Activated naive CD8-positive, alpha-beta T cell treated with anti-CD3 and anti-CD28 coated beads, Interleukin-2, amount 50 U/mL, for 24 hours (primary cell): ENCODE results near the gene HSP90AB1.
A peak's percentile ranks its signal among the peaks of the same experiment; 100 is the strongest.

Experiments used
- ATAC-seq: fragments of 150-1000 bp; cut with Tn5 transposase; one replicate; pipeline ENCODE4 v1.10.0; 2021
- DNase-seq: peaks from one replicate; pipeline ENCODE4 v3.0.0; 2021
- H3K27ac Mint-ChIP-seq: one replicate; pipeline ENCODE4 v1.8.0; 2021; ENCODE audit warnings: mild to moderate bottlenecking, mixed read lengths
- H3K27me3 Mint-ChIP-seq: one replicate; pipeline ENCODE4 v1.8.0; 2021; ENCODE audit warnings: mixed read lengths
- H3K36me3 Mint-ChIP-seq: one replicate; pipeline ENCODE4 v1.8.0; 2021; ENCODE audit warnings: low read depth, mixed read lengths
- H3K4me1 Mint-ChIP-seq: one replicate; pipeline ENCODE4 v1.8.0; 2021; ENCODE audit warnings: mixed read lengths
- H3K4me3 Mint-ChIP-seq: one replicate; pipeline ENCODE4 v1.8.0; 2021; ENCODE audit warnings: mild to moderate bottlenecking, moderate library complexity, mixed read lengths
- H3K9me3 Mint-ChIP-seq: one replicate; pipeline ENCODE4 v1.8.0; 2021; ENCODE audit warnings: mixed read lengths

HSP90AB1 gene

DNA sequence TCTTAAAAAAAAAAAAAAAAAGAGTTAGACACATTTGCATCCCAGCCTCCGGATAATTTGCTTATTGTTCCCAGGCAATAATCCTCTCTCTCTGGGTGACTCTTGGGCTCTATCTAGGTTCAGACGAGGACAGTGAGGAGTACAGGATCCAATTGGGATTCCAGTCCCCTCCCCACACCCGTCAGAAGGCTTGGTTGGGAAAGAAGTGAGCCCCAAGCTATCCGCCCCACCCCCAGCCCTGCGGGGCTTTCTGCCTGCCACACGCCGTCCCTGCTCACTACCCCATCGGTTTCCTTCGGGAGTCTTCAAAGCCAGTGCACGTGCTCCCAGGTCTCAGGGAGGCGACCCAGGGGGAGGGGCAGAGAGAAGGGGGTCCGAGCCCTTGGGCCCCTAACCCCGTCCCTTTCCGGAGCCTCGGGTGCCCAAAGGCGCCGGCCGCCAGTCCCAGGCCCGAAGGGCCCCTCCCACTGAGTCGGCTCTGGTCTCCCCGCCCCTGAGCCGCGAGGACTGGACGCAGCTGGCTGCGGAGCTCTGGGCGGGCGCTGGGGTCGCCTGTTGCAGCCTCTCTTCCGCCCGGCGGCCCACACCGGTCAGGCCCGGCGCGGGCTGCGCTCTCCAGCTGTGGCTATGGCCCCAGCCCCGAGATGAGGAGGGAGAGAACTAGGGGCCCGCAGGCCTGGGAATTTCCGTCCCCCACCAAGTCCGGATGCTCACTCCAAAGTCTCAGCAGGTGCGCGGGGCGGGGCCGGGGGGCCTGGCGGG is 27.7 kb upstream of the HSP90AB1 start:
- Mint-ChIP-seq H3K4me1 (peaks cover 40% of the 10 kb centered on the region), H3K36me3 (peaks cover under 1% of the 10 kb centered on the region), H3K27me3 (peaks cover 9% of the 10 kb centered on the region), H3K9me3 (no peaks in the 10 kb centered on the region), H3K4me3 (peak overlapping the region; percentile 24), H3K27ac (no peak overlapping the region)
- peak; percentile 3 for ATAC-seq
- DNase-seq: peak; percentile 37

DNA sequence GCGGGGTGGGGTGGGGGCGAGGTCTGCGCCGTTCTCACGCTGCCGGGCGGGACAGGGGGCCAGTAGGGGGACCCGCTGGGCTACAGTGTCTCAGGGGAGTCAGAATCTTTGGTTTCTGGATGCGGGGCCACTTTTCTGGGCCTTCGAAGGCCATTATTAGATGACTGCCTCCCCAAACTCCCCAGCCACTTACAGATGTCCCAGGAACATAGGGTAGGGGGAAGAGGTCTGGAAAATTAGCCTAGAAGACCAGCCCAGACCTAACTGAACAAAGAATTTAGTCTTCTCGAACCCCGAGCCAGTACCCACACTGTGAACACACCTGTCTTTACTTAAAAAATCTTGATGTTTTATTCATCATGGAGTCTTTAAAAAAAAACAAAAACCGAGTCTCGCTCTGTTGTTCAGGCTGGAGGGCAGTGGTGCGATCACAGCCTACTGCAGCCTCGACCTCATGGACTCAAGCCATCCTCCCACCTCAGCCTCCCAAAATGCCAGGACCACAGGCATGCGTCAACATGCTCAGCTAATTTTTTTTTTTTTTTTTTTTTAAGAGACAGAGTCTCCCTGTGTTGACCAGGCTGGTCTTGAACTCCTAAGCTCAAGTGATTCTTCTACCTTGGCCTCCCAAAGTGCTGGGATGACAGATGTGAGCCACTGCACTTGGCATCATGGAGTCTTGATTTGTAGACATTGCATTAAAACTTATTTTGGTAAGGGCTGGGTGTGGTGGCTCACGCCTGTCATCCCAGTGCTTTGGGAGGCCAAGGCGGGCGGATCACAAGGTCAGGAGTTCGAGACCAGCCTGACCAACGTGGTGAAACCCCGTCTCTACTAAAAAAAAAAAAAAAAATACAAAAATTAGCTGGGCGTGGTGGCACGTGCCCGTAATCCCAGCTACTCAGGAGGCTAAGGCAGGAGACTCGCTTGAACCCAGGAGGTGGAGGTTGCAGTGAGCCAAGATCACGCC is 26.8 kb upstream of the HSP90AB1 start:
- peak overlapping the region; percentile 36 for H3K4me3 Mint-ChIP-seq

DNA sequence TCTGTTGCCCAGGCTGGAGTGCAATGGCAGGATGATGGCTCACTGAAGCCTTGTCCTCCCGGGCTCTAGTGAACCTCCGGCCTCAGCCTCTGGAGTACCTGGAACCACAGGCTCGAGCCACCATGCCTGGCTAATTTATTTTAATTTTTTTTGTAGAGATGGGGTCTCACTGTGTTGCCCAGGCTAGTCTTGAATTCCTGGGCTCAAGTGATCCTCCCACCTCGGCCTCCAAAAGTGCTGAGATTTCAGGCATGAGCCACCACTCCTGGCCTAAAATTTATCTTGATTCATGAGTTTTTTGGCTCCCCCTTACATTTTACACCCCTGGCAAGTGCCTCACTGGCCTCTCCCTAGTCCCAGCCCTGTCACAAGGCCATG is 26.0 kb upstream of the HSP90AB1 start:
- ATAC-seq (no peak), DNase-seq (no peak)
- Mint-ChIP-seq H3K4me1 (peaks cover 54% of the 10 kb centered on the region), H3K27ac (peak overlapping the region; percentile 15), H3K9me3 (no peaks in the 10 kb centered on the region), H3K27me3 (peaks cover 9% of the 10 kb centered on the region), H3K36me3 (peaks cover 11% of the 10 kb centered on the region), H3K4me3 (no peak overlapping the region)

More for the DNA sequence above, 26.8 kb upstream of the HSP90AB1 start:
- H3K27me3 Mint-ChIP-seq: peaks cover 9% of the 10 kb centered on the region
- peaks cover 9% of the 10 kb centered on the region for H3K36me3 Mint-ChIP-seq
- ATAC-seq (no peak), DNase-seq (no peak)
- peaks cover 49% of the 10 kb centered on the region for H3K4me1 Mint-ChIP-seq
- no peak overlapping the region for H3K27ac Mint-ChIP-seq
- no peaks in the 10 kb centered on the region for H3K9me3 Mint-ChIP-seq

DNA sequence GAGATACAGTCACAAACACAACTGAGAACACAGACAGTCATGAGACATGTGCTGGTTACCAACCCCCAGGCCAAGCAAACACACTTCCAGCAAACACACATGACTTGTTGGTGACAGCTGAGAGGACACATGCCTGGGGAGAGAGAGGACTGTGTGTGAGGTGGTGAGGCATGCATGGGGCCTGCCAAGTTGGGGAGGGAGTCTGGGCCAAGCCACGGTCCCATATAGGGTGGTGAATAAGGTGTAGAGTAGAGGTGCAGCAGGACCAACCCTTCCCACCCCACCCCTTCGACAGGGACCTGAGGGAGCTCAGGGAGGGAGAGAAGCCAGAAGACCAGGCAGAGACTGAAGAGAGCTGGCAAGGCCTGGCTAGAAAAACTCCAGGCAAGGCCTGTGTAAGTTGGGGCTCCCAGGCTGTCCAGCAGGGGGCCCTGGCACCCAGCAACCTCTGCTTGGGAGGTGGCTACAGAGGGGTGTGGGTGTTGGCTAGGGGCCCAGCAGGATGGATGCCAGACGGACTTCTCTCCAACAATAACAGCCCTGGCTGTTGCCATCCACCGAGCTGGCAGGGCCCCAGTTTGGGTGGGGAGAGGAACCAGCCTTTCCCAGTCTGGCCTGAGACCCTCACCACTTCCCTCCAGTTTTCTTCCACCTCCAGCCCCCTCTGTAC is 25.5 kb upstream of the HSP90AB1 start:
- DNase-seq (peak; percentile 80), ATAC-seq (peak; percentile 58)
- H3K4me1 Mint-ChIP-seq: peaks cover 57% of the 10 kb centered on the region
- peaks cover 9% of the 10 kb centered on the region for H3K27me3 Mint-ChIP-seq
- no peaks in the 10 kb centered on the region for H3K9me3 Mint-ChIP-seq
- H3K36me3 Mint-ChIP-seq: peaks cover 11% of the 10 kb centered on the region
- no peak overlapping the region for H3K4me3 Mint-ChIP-seq
- peak overlapping the region; percentile 15 for H3K27ac Mint-ChIP-seq

DNA sequence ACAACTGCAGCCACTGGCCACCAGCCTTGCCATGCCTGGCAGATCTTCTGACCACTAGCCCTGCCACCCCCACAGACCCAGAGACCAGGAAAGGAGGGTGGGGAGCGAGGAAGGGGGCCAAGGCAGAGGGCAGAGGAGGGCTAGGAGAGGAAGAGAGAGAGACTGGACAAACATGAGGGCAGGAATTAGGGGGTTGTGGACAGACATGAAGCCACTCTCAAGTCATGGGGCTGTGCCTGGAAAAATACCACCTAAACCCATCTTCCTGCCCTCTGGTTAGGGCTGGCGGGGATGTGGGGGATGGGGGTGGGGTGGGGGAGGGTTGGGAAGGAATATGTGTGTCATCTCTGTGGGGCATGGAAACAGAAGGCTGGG is 25.0 kb upstream of the HSP90AB1 start:
- DNase-seq (no peak), ATAC-seq (no peak)
- Mint-ChIP-seq H3K4me1 (peaks cover 57% of the 10 kb centered on the region), H3K27me3 (peaks cover 6% of the 10 kb centered on the region), H3K27ac (no peak overlapping the region), H3K4me3 (peak overlapping the region; percentile 91), H3K36me3 (peaks cover 11% of the 10 kb centered on the region), H3K9me3 (no peaks in the 10 kb centered on the region)

DNA sequence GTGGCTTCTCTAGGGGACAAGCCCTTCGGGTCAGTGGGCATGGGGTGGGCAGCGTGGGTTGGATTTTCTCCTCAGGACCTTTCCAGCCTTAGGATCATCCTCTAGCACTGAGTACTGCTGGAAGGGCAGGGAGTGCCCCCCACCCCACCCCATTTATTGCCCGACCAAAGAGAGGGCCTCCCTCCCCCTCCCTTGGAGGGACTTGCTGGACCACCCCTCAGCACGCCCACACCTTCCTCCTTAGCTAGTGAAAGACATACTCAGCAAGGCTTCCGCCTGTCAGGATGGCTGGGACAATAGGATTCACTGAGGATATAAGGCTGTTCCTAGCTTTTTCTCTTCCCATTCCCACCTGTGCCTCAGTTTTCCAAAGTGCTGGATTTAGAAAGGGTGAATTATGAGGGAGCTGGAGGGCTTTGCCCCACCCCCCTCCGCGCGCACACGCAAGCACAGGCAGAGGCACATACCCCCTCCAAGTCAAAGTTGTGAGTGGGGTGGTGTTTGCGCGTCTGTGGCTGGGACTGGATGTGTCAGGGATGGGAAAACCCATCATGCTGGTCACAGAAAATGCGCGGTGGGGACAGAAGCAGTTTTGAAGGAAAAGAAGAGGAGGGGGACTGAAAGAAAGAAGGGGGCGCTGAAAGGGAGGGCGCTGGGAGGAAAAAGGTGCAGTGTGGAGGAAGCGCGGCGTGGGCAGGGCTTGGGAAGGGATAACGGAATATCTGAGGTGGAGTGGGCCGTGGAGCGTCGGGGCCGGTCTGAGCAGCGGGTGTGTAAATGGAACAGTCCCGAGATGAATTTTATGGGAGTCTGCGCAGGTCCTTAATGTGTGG is 24.2 kb upstream of the HSP90AB1 start:
- H3K36me3 Mint-ChIP-seq: peaks cover 13% of the 10 kb centered on the region
- no peak for ATAC-seq
- no peaks in the 10 kb centered on the region for H3K9me3 Mint-ChIP-seq
- H3K27me3 Mint-ChIP-seq: peaks cover 4% of the 10 kb centered on the region
- peak overlapping the region; percentile 84 for H3K27ac Mint-ChIP-seq
- peak overlapping the region; percentile 91 for H3K4me3 Mint-ChIP-seq
- no peak for DNase-seq
- H3K4me1 Mint-ChIP-seq: peaks cover 57% of the 10 kb centered on the region

DNA sequence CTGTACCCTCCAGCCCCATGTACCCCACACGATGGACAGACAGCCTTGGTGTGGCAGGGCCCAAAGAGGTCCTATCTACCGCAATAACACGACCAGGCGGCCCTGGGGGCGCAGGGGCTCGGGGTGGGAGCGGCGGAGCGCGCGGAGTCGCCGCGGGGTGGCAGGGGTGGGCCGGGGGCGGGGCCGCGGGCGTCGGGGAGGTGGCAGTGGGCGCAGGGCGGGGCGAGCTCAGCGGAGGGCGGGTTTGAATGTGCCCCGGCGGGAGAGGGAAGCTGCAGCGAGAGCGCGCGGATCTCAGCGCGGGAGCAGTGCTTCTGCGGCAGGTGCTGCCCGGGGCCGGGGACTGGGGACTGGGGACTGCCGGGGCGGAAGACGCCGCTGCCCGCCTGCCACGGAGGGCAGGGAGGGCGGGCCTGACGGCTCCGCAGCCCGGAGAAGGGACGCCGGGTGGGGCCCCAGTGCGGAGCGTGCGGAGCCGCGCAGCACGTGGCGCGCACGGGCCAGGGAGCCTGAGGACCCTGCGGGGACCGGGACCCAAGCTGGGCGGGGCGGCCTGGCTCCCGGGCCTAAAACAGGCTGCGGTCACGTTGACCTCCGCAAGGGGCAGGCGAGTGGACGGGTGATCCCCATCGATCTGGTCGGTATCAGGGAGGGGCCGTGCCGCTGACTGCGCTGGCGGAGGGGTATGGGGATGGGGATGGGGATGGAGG is 23.4 kb upstream of the HSP90AB1 start, which contains the start of gene SLC29A1:
SLC29A1 (plus strand) TSS at position 277 of the 710 bp plus-strand sequence. CDS start 3,719 bp downstream, outside the sequence.
- ATAC-seq: peak; percentile 55
- peaks cover 13% of the 10 kb centered on the region for H3K36me3 Mint-ChIP-seq
- peaks cover 52% of the 10 kb centered on the region for H3K4me1 Mint-ChIP-seq
- peak; percentile 90 for DNase-seq
- H3K9me3 Mint-ChIP-seq: no peaks in the 10 kb centered on the region
- peak within 1 kb of the TSS; percentile 88 for H3K27ac Mint-ChIP-seq
- H3K4me3 Mint-ChIP-seq: peak within 1 kb of the TSS; percentile 91
- peaks cover 4% of the 10 kb centered on the region for H3K27me3 Mint-ChIP-seq

DNA sequence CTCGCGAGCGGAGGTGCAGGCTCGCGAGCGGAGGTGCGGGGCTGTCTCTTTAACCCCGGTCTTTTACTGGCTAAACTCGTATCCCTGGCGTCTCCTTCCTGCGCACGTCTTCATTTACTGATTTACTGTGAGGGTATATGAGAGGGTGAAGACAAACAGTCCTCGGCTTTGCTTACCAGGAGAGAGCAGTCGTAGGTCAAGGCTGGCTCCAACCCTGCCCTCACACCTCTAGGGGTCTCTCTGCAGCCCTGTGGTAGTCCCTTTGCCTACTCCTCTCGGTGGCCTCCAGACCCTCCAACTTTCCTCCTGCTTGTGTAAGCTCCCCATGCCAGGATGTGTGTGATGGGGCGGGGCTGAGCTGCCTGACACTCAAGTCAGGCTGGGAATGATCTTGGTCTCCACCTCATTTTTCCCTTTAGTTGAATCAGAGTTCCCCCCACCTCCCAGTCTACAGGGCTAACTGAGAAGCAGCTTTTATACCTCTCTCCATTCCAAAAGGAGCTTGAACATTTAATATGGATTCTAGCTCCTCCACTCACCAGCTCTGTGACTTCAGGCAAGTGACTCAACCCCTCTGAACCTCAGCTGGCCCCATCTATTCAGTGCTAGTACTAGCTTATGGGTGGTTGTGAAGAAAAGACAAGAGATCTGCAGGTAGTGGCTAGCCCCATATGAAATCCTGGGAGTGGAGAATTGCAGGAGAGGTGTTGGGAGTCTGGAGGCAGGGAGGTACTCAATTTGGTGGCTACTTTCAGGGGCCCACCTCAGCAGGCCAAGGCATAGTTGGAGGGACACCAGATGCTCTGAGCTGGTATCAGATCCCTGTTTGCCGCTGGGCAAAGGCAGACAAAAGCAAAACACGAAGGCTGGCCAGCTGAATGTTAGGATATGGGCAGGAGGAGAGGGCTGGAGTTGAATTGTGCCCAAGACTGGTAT is 22.6 kb upstream of the HSP90AB1 start:
- H3K27ac Mint-ChIP-seq: peak overlapping the region; percentile 88
- peaks cover 4% of the 10 kb centered on the region for H3K27me3 Mint-ChIP-seq
- peak; percentile 24 for DNase-seq
- H3K4me1 Mint-ChIP-seq: peaks cover 46% of the 10 kb centered on the region
- ATAC-seq: peak; percentile 21
- H3K4me3 Mint-ChIP-seq: peak overlapping the region; percentile 91
- H3K9me3 Mint-ChIP-seq: no peaks in the 10 kb centered on the region
- H3K36me3 Mint-ChIP-seq: peaks cover 18% of the 10 kb centered on the region

DNA sequence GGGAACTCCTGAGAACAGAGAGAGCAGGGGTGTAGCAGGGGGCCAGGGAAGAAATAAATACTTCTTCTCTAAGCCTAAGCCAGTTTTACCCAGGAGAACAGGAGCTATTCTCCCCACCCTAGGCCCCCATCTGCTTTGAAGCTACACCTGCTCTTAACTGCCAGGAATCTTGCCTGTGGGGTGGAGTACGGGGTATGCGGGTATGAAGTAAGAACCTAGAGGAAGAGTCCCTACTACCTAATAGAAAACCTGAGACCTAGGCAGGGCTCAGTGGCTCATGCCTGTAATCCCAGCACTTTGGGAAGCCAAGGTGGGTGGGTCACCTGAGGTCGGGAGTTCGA is 22.0 kb upstream of the HSP90AB1 start:
- no peaks in the 10 kb centered on the region for H3K9me3 Mint-ChIP-seq
- H3K27ac Mint-ChIP-seq: peak overlapping the region; percentile 88
- H3K36me3 Mint-ChIP-seq: peaks cover 22% of the 10 kb centered on the region
- DNase-seq (no peak), ATAC-seq (no peak)
- H3K4me1 Mint-ChIP-seq: peaks cover 42% of the 10 kb centered on the region
- peak overlapping the region; percentile 91 for H3K4me3 Mint-ChIP-seq
- H3K27me3 Mint-ChIP-seq: peaks cover 2% of the 10 kb centered on the region

DNA sequence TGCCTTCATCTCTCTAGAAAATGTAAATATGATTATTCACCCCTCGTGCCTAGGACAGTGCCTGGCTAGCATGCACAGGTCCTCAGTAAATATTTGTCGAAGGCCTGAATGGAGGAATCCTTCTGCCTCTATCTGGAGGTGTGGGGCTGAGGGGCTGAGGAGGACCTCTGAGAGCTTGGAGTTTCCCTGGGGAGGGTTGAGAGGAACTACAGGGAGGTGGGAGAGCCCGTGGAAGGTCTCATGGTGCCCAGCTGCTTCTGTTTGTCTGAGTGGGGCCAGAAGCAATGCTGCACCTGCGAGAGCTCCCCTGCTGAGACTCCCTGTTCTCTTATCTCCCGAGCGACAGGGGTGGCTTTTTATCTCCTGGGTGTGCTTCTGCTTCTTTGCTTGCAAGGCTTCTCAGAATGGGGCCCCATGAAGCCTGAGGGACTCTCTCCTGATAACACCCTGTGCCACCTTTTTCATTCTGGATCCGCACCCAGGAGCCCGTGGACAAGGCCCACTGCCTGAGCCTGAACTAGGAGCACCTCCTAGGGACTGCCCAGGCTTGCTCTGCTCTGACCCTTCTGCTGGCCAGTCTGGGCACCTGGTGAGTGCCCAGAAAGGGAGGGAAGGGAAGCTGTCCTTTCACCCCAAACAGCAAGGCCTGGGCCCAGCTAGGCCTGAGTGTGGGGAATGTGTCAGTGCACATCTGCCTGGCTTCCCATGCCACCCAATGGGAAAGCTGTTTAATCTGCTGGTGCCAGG is 21.1 kb upstream of the HSP90AB1 start:
- ATAC-seq (no peak), DNase-seq (no peak)
- H3K27ac Mint-ChIP-seq: no peak overlapping the region
- peaks cover 39% of the 10 kb centered on the region for H3K4me1 Mint-ChIP-seq
- H3K27me3 Mint-ChIP-seq: no peaks in the 10 kb centered on the region
- no peaks in the 10 kb centered on the region for H3K9me3 Mint-ChIP-seq
- H3K4me3 Mint-ChIP-seq: peak overlapping the region; percentile 63
- peaks cover 29% of the 10 kb centered on the region for H3K36me3 Mint-ChIP-seq

DNA sequence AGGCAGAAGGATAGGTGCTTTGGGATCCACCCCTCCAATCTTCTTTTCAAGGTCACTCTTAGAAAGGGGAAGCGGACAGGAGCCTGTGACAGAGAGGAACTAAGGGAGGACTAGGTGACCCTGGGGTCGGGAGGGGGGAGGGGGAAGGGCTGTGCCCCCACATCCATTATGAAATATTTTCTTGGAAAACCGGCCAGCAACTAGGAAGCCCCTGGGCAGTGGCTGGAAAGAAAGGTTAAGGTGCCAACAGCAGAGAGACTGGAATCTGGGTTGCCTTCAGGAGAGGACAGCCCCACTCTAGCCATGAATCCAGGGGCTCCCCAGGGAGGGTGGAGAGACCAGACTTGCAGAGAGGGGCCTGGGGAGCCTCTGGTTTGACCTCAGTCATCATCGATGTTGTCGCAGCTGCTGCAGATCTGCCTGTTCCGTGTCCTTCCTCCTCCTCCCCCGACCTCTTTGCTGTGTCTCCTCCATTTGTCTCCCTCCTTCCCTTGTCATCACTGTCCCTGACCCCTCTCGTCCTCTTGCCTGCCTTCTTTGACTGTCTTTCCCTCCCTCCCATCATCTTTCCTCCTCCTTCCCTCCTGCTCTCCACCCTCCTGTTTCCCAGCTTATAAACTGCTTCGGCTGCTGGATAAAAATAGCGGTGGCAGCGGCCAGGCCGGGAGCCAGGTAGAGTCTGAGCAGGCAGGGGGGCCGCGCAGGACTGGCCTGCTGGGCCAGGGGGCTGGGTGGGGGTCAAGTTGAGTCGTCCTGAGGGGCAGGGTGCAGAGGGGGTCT is 20.3 kb upstream of the HSP90AB1 start:
- ATAC-seq (no peak), DNase-seq (no peak)
- H3K27me3 Mint-ChIP-seq: no peaks in the 10 kb centered on the region
- H3K36me3 Mint-ChIP-seq: peaks cover 31% of the 10 kb centered on the region
- H3K4me3 Mint-ChIP-seq: peak overlapping the region; percentile 63
- no peaks in the 10 kb centered on the region for H3K9me3 Mint-ChIP-seq
- peaks cover 34% of the 10 kb centered on the region for H3K4me1 Mint-ChIP-seq
- no peak overlapping the region for H3K27ac Mint-ChIP-seq
